Amygdala (tissue), 56 donors: ENCODE measurements around the gene MYO16.

Source experiments
- DNase-seq, 56 donors: peaks; one replicate each; lab custom pipeline; 2025; lab: John Stamatoyannopoulos, UW

Gene MYO16

DNA sequence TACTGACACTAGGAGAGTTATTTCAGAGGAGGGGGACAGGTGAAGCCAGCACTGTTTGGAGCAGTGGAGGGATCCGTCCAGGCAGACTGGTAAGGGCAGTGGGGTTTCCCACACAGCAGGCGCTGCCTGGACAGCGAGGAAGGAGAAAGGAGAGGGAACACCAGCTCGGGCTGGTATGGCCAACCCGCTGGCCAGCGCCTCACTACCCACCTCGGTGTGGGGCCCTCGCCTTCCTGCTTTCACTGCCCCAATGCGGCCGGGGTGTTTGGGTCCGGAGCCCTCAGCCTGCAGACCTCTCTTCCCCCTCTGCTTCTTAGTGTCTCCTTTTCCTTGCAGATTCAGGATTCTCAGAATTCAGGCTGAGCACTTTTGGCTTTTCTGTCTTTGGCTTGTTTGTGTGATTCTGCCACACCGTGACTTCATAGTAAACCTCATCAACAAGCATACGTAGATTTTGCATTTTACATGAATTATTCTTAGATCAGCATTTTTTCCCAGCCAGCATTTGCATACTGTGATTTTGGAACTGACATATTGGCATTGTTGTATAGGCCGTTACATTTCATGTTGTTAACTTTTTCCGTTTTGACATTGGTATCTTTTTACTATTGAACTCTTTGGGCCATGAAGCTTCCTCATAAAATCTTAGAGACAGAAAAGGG is 294.1 kb downstream of the MYO16 start:
- no peak for DNase-seq

DNA sequence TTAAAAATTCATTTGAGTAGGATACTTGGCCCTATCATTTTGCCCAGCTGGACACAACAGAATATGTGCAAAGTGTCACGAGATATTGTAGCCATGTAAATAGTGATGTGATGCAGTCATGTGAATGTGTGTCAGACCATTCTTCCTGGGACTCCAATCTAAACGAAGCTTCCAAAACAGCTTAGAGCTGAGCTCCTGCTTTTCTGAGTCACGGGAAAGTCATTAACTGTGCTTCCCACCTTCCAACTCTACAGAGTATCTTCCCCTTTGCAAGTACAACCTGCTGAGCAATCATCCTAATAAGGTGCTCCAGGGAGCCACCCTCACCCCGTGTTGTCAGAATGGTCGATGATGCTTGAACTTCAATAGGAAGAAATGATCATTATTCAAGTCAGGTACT is 294.7 kb downstream of the MYO16 start:
- no peak for DNase-seq

DNA sequence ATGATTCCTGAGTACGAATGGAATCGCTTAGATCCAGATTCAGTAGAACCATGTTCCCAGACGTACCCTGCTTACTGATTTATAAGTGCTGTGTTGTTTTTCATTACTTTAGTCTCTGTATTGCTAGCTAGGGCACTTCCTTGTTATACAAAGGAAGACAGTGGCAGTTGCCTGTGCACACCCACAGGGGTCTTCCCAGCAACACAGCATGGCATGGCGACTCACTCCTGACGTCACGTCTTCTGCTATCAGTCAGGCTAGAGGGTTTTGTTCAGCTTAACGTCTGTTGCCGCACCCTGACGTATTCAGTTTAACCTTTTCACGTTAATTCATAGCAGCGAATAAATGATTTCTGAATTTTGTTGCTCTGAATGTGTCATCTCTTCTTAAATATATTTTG is 295.1 kb downstream of the MYO16 start:
- no peak for DNase-seq

DNA sequence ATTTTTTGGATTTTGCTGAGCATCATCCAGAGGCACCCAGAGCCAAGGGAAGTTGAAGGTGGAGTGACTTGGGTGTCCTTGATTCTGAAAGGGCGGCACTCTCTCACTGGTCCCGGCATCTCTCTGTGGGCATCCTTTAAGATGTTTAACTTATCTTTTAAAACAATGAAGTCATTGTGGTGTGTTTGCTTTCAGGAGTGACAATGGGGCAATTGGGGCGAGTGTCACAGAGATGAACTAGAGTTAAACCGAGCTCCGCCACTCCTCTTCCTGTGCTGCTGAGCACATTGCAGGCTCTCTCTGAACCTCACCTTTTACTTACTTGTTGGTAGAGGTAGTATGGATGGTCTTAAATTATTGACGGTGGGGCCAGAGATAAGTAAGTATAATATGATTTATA is 295.7 kb downstream of the MYO16 start:
- no peak for DNase-seq

DNA sequence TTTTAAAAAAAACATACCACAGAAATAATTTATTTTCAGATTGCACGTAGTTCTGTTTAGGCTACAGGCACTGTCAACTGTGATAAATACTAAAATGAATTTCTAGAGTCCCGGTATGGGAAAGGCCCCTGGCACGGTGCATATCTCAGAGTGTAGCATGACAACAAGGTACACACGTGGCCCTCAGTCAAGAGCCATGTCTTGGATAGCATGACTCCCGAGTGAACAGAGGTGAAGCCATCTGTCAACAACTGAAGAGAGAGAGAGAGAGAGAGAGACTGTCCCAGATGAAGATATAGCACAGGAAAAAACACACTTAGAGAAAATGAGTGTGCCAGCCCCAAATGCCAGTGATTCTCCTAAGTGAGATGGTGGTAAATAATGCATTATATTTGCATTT is 297.5 kb downstream of the MYO16 start:
- no peak for DNase-seq

DNA sequence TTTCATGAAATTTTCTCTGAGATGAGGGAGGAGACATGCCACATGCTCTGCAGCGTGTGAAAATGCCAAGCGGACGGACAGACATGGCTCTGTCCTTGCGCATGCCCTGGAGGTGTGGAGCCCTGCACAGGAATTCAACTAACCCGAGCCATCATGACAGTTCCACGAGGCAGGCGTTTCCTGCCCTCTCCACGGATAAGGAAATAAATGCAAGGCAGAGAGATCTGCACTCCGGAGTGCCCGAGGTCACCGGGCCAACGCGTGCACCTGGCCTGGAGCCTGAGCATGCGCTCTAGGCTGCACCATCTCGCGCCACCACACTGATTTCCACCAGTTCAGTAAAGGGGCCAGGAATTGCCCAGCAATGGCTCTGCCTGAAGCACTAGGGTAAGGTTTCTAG is 298.2 kb downstream of the MYO16 start:
- DNase-seq = no peak

DNA sequence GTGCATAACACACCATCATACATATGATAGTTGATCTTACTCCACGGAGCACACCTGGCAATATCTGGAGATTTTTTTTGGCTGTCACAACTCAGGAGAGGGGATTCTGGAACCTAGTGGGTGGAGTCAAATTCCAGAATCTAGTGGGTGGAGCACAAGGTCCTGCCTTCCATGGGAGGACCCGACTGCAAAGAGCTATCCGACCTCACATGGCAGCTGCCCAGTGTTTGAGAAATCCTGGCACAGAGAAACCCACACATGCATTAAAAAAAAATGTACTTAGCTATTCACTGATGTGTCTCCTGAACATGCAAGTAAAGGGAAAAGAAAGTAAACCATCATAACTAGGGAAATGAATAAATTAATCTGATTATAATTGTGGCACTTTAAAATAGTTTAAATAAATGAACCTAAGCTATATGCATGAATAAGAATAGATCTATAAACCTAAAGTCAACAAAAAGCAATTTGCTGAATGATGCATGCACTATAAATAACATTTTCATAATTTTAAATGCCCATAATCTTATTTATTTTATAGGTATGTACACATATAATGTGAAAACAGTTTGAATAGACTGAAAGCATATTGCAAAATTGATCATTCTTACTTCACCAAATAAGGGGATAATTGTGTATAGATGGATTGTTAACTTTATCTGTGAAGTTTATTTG is 300.3 kb downstream of the MYO16 start:
- DNase-seq = no peak

DNA sequence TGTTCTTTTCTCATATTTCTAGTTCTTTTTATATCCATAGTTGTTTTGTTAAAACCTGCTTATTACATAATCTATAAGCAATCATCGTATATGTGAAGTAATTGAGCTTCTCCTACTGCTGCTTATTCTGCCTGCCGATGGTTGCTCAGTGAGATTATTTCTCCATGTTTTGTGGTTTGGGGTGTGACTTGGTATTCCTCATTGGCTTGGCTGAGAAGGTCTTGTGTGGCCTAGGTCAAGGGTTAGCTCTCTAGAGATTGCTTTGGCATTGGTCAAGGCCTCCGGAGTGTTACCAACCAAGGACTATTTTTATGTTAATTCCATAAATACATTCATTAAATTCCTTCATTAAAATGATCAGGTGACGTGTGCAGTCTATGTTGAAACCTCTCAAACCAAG is 302.8 kb downstream of the MYO16 start:
- no peak for DNase-seq

DNA sequence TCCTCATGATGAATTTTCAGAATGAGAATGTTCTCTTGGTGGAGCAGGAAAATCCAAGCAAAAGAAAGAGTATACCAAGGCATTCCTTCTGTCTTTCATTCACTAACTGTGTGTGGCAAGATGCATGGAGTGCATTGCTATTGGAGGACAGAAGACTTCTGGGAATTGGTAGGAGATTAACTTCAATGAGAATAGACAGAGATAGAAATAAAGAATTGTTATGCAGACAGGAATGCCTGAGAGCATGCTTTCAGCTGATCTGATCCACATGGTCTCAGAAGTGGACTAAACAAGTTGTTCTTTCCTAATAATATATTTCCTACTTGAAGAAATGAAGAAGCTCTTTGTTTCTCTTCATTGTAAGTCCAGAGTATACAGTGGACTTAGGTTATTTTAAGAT is 303.6 kb downstream of the MYO16 start:
- no peak for DNase-seq

DNA sequence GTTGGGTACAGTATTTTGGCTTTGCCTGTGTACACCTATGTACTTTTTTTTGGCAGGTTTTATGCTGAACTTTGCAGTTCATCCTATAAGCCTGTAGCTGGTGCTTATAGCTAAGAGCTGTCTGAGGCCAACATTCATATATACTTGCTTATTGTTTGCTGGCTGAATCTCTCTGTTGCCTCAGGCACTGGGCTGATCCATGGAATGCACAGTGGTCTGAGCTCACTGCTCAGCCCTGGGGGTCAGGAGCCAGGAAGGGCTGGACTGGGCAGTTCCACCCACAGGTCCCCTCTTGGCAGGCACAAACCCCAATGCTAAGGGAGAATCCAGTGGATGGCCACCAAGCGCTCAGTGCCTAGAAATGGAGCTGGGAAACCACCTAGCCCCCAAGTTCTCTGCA is 308.7 kb downstream of the MYO16 start:
- no peak for DNase-seq

DNA sequence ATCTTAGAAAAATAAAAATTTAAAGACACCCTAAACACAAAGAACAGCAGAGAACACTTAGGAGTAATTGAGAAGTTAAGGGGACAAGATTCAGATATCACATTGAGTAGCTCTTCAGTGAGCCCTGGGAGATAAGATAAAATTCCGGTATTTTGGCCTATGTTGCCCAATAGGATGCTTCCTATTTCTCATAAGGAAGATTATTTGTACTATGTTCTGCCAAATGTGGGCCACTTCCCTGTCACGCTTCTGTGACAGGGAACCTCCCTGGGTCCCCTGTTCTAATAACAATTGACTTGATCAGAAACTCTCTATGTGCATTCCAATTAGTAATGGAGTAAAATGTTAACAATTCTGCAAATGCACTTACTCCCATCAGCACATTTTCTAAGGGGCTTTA is 310.7 kb downstream of the MYO16 start:
- no peak for DNase-seq

DNA sequence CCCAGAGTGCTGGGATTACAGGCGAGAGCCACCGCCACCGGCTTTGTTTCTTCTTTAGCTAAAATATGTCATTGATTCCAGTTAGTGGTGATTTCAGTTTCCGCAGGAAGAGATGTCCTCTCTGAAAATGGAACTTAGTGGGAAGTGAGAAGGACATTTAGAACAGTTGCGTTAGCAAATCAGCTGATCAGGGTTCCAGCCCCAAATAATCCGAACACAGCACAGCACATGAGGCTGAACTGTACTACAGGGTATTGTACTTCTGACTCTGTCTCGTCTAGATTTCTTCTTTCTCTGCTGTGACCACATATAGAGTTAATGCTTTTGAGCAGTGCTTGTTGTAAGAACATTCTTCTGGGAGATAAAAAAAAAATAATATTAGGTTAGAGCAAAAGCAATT is 314.4 kb downstream of the MYO16 start:
- no peak for DNase-seq

DNA sequence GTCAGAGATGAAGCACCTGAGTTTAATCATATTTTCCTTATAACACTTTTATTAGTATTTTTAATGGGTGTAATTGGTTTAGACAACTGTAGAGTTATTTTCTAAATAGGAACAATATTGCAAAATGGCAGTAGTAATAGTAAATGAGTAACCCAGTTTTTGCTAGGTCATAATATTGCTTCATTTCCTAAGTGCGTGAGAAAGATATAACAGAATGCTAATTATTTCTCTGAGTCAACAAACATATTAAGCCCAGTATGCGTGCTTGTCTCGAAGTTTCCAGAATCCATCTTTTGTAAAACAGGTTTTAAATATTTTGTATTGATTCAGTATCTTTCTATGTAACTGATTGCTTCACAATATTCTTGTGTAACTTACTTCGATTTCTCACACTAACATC is 315.3 kb downstream of the MYO16 start:
- DNase-seq = no peak

DNA sequence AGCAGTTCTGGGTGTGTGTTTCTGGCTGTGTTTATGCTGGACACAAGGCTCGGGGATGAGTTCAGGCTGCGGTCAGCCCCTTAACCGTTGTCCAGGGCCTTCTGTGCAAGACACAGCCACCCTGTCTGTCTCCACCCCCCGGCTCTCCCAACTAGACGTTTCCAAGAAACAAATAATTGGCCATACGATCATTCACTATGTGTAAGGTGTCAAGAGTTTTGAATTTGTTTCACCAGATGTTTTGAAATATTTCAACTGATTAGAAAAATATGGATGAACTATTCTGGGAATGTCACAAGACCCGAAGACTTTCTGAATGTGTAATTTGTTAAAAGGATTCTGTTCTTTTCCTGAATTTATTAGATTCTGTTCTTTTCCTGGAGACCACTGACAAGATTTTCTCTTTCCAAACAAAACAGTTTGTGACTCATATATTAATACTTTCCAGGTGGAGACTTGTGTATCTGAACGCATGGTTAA is 318.2 kb downstream of the MYO16 start:
- no peak for DNase-seq

DNA sequence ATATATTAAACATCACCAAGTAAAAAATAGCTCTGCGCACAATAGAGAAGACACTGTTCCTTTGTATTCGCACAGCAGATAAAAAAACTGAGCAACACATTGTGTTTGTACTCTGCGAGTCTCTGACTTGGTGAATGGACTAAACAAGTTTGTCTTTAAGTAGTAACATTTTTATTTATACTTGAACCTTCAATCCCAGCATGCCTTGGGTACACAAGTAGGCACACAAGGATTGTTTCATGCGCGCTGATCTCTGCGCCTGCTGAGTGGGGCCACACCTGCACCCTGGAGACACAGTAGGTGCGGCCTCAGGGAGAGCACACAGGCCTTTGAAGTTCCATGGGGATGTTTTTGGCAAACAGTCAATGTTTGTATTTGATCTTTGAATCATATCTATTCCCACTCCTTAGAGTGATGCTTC is 318.9 kb downstream of the MYO16 start:
- no peak for DNase-seq

DNA sequence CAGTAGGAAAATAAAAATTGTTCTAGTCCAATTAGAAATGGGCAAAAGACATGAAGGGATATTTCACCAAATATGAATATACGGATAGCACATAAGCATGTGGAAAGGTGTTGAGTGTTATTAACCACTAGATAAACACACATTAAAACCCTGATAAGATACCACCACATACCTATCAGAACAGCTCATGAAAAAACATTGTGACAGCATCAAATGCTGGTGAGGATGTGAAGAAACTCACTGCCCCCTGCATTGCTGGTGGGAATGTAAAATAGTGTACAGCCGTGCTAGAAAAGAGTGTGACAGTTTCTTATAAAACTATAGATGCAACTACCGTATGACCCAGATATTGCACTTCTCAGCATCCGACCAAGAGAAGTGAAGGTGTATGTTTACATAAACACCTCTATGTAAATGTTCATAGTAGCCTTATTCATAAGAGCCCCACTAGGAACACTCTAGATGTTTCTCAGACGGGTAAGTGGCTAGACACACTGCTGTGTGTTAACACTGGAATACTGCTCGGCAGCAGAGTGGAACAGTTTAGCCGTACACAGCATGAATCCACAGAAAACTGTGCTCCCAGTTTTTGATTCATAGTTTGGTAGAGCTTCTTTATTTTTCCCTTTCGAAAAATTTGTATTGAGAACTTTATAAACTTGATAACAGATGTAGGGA is 321.1 kb downstream of the MYO16 start:
- no peak for DNase-seq

DNA sequence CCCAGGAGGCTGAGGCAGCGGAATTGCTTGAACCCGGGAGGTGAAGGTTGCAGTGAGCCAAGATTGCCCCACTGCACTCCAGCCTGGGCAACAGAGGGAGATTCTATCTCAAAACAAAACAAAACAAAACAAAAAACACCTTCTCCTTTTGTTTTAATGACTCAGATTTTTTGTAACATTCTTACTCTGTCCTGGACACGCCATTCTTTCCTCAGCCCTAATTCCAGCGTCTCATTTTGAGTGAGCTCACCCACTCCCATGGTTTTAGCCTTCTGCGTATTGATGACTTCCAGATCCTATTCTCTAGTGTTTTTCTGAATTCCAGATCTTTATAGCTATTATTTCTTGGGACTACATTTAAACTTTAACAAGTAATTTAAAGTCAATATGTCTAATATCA is 326.3 kb downstream of the MYO16 start:
- no peak for DNase-seq

DNA sequence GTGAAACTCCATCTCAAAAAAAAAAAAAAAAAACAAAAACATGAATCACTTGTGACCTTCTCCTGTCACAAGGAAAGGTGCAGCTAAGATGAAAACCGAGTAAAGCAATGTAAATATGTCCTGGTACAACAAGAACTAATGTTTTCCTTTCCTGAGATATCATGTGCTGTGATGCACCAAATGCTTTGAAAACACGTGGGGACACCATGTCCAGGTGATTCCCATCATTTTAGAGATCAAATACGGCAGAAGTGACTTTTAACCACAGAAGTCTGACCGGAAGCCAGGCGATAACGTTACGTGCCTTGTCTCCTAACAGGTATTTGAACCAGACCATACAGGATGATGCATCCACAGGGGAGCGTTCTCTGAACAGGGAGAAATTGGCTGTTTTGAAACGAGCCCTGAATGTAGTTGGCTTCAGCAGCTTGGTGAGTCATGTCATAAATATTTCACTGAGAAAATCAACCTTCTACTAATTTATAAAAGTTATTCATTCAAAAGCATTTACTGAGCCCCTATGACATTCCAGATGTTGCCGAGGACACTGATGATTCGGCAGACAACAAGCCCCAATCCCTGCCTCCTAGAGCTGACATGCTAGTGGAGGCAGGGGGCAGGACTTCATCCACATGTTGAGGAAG is 328.1 kb downstream of the MYO16 start:
- no peak for DNase-seq

DNA sequence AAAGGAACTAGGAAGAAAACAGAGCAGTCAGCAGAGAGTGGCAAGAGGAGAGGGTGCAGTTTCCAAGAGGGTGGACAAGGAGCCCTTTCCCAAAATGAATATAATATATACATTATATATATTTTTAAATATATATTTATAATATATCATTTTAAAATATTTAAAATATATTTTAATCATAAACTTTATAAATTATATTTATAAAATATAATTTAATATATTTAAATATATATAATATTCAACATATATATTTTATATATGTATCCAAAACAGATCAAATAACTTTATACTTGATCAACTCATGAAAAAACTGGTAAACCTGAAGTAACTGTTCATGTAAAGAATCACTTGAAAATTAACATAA is 328.6 kb downstream of the MYO16 start:
- DNase-seq = no peak

DNA sequence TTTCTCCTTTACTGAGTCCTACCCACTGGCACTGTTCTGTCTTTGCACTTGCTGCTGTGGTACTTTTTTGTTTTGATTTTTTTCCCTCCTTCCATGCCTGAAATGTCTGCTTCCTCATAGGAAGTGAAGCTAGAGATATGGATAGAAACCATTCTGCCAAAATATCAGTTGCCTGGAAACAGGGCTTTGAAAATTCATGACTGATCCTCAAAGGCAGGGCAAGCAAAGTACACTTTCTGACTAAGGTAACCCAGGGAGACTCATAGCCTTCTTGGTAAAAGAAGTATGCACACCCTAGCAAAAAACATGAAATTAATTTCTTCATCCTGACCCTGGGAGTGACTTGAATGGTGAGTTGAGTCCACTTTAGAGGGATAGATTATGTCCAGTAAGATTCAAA is 329.8 kb downstream of the MYO16 start:
- DNase-seq = no peak

DNA sequence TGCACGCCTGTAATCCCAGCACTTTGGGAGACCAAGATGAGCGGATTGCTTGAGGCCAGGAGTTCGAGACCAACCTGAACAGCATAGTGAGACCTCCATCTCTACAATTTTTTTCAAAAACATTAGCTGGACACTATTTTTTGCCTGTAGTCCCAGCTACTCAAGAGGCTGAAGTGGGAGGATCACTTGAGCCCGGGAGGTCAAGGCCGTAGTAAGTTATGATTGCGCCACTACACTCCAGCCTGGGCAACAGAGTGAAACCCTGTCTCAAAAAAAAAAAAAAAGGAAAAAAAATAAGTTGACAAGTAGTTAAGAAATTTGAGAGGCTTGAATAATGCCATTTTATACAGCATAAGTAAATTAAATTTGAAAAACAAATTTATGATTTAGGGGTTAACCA is 330.6 kb downstream of the MYO16 start:
- DNase-seq = no peak
